ENCODE data around the gene TELO2. TPM values are rescaled to one million over a fixed set of nuclear protein-coding genes. Genes with fewer than 3 reads are reported as not detected.

Gene TELO2
- total RNA-seq, 1 donor from 2014 or later, result 21.6 TPM

Other genes with a start within 250 kb of the TELO2 start
- gene TPSD1, start 237.3 kb upstream of the TELO2 start, total RNA-seq, result 0.50 TPM
- gene UBE2I, start 183.7 kb upstream of the TELO2 start, total RNA-seq, result 93.8 TPM
- 5.2 TPM for gene BAIAP3, start 159.7 kb upstream of the TELO2 start, total RNA-seq
- 55.9 TPM for gene TSR3, start 141.5 kb upstream of the TELO2 start, total RNA-seq
- 37.6 TPM for gene GNPTG, start 141.4 kb upstream of the TELO2 start, total RNA-seq
- 16.4 TPM for gene UNKL, start 78.7 kb upstream of the TELO2 start, total RNA-seq
- gene UQCC4, start 72.6 kb upstream of the TELO2 start, total RNA-seq, result 13.3 TPM
- gene PERCC1, start 62.3 kb upstream of the TELO2 start, total RNA-seq, result 0.27 TPM
- gene CCDC154, start 48.8 kb upstream of the TELO2 start, total RNA-seq, result 1.6 TPM
- 53.2 TPM for gene CLCN7, start 18.3 kb upstream of the TELO2 start, total RNA-seq
- gene PTX4, start 4.4 kb upstream of the TELO2 start, total RNA-seq, result not detected
- gene TMEM204, start 40.3 kb downstream of the TELO2 start, total RNA-seq, result 28.8 TPM
- 7.5 TPM for gene IFT140, start 118.7 kb downstream of the TELO2 start, total RNA-seq
- 11.3 TPM for gene CRAMP1, start 119.0 kb downstream of the TELO2 start, total RNA-seq
- gene JPT2, start 184.9 kb downstream of the TELO2 start, total RNA-seq, result 41.6 TPM
- gene MAPK8IP3, start 212.8 kb downstream of the TELO2 start, total RNA-seq, result 80.3 TPM